Anterior cingulate cortex (tissue), 58 donors: Measurements from ENCODE around the gene ZNF503.
"Not testable (repeated sequence)": the region's sequence is repeated elsewhere in the genome, so short reads cannot be mapped to it uniquely, and the experiment has no call there.

ENCODE experiments used
- DNase-seq, 58 donors: peaks; one replicate each; lab custom pipeline; 2025; lab: John Stamatoyannopoulos, UW

Gene ZNF503

DNA sequence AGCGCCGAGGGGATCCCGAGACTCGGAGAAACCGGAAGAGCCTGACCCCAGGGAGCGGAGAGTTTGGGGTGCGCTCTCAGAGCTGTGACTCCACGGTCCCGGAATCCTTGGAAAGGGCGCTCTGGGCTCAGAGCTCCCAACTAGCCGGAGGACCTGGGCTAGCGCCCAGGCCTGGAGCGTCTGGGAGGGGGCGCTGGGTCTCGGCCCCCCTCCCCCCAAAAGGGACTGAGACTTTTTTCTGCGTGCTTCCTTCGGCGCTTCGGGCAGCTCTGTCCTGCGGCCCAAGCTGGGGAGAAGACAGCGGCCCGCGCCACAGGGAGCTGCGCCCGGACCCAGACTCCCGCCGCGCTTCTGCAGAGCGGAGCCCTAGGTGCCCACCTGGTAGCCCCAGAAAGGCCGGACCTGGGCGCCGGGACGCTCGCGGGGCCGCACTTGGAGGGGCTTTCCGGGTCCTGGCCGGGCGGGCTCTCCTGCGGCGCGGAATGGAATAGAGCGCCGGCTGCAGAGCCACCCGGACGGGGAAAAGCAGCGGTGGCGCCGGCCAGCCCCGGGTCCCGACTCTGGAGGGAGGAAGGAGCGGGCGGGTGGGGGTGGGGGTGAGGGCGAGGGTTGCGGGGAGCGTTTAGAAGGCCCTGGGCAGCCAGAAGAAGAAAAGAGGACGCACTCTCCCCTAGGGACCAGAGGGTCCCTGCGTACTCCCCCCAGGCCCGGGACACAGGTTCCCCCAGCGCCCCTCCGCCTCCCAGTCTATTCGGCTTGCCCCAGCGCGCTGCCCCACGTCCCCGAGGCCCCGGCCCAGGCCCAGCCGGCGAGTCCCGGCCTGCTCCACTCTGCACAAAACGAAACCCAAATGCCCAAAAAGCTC lies 4.7 kb downstream of the ZNF503 start:
- DNase-seq = no peak

DNA sequence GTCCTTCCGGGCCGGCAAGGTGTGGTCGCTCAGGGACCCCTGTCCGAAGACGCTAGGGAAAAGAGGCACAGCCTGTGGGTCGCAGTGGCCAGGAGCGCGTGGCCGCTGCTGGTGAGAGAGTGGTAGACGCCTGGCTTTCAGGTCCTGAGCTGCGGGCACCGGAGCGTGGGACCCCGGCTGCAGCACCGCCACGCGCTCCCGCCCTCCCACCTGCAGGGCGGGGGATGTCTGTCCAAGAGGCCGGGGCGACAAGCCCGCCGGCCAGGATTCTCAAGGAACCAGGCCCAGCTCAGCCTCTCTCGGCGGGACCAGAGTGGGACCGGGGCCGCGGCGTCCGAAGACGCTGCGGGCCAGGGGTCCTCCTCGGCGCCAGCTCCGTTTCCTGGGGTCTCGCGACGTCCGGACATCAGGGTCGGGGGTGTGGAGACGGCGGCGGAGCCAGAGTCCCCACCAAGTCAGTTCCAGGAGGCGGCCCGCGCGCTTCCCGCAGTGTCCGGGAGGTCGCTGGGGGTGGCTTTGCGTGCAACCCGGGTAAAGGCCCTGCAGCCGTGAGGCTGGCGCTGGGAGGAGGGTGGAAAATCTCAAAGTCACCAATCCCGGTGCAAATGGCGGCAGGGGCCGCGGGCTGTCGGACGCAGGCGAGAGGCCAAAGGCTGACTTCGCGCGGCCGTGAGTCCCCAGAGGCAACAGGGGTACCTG lies 5.5 kb downstream of the ZNF503 start:
- DNase-seq = no peak

DNA sequence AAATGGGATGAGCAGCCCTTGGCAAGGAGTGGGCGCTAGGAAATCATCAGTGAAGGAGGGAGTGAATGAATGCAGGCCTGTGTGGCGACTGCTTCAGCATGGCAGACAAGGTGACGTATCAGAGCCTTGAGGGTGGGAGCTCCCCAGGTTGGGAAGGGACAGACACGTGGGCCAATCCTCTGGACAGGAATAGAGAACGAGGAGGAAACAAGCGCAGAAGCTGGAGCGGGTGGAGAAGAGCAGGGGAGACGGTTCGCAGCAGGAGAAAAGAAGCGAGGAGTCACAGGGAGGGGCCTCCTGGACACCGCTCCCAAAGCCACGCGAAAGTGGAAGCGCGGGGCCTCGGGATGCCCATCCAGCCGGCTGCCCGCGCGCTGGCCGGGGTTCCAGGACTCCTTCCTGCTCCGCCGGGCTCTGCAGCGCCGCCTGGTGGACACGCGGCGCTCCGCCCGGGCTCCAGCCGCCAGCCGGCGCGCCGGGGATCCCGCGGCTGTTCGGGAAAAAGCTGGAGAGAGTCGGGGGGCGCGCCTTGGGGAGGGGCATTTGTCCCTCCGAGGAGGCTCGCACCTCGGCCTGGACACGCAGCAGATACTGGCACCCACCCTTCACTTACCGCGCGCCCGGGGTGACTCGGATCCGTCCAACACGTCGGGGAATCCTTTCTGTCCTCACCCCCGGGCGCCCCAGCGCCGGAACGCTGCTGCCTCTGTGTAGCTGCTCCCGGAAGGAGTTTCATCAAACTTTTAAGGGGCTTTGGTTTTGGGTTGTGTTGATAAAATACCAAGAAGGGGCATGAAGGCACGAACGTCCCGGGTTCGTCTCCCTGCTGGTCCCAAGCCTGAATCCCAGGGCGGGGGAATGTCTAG lies 6.3 kb downstream of the ZNF503 start:
- peak in 2 of 58 donors; percentile 3 to 8 for DNase-seq

DNA sequence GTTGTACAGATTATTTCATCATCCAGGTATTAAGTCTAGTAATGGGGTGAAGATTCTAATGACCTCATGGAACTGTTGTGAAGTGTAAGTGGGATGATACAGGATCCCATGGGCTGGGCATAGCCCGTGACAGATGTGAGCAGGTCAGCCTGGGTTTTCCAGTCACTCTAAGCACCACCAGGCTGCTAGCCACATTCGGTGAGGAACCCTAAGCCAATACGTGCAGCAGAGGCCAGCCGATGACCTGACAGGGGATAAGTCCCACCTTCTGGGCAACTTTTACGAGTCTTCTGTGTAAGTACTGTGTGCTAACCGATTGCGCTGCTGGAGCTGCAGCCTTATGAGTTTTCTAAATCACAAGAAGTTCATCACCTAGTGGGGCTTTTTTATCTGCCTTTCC lies 7.3 kb downstream of the ZNF503 start:
- no peak for DNase-seq

DNA sequence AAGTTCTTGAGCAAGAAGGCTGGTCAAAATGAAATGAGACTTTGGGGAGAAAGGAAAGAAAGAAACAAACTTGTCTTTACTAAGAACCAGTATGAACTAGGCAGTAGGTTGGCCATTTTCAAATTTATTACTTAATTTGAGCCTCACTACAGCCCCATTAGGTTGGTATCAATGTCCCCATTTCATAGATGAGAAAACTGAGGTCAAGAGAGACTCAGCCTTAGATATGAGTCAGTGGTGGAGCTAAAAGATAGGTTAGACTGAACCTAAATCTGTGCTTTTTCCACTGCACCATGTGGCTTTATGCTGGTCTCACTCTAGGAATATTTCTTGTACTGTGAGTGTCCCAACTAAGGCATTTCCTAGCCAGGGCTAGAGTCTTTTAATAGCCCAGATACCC lies 8.8 kb downstream of the ZNF503 start:
- no peak for DNase-seq

DNA sequence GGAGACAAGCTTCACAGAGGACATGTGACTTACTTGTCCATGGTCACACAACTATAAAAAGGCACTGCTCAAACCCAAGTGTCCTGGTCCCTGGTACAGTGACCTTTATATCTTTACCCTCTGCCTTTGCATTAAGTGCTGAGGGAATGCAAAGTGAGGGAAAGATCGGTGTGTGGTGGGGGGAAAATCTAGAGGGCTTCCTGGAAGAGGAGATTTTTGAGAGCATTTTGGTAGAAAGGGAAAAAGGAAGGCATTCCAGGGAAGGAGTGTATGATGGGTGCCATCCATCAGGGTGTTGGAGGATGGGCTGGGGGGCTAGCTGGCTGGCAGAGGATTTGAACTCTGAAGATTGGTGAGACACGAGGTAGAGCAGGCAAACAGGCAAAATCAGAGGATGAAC lies 9.3 kb downstream of the ZNF503 start:
- DNase-seq = no peak

DNA sequence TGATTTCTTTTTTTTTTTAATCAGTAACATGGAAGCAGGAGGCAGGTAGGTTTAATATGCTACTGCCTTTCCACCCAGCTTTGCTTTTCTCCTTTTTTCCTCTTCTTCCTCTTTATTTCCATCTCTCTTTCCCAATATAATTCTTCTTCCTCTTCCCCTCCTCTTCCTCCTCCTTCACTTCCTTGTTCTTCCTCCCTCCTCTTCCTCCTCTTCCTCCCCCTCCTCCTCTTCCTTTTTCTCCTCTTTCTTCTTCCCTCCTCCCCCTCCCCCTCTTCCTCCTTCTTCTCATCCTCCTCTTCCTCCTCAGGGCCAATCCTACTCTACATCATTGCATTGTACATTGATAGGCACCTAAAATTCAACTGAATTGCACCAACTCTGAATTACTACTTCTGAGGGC lies 11.4 kb downstream of the ZNF503 start:
- no peak for DNase-seq

DNA sequence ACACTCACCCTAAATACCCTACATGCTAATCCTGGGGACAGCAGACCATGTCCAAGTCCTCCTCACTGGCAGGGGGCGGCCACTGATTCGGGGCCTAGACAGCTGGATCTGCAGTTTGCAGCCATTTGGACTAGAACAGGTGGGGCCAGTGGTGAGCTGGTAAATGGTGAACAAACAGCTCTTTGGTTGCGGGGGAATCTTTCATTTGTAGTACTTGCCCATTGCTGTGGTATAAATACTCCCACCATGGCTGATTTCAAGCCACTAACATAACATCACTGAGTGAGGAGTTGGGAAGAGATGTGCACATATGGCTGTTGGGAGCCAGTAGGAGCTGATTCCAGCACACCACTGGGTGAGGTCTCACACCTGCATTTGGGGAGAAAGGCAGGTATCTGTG lies 13.5 kb downstream of the ZNF503 start:
- DNase-seq = no peak

DNA sequence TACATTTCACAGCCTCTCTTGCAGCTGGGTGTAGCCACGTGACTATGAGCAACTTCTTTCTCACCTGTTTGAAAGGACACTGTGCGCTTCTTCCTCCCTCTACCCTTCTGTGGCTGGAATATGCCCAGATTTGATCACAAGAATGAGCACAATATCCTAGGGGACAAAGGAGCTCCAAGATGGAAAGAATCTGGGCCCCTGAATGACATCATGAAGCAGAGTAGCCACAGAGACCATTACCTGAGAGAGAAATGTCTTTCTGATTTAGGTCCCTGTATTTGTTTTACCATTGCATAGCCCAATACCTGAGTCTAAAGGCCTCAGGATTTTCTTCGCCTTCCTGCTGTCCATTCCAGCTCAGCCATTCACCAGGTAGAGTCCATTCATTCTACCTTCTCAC lies 15.4 kb downstream of the ZNF503 start:
- DNase-seq = no peak

DNA sequence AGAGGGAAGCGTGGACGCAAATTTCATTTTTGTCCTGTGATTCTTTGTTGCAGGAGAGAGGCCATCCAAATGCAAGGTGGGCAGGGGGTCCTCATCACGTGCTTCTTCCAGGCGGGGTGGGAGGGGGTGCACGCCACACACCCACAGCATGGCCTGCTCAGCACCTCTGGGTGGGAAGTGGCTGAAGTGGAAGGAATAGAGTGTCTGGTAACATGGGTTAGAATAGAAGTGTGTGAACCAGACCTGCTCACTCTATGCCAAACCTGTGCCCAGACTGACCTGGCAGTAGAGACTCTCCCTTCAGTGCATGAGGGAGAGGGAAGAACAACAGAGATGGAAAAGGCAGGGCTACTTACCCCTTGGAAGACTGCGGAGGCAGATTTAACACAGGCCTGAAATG lies 21.7 kb downstream of the ZNF503 start:
- DNase-seq = no peak

DNA sequence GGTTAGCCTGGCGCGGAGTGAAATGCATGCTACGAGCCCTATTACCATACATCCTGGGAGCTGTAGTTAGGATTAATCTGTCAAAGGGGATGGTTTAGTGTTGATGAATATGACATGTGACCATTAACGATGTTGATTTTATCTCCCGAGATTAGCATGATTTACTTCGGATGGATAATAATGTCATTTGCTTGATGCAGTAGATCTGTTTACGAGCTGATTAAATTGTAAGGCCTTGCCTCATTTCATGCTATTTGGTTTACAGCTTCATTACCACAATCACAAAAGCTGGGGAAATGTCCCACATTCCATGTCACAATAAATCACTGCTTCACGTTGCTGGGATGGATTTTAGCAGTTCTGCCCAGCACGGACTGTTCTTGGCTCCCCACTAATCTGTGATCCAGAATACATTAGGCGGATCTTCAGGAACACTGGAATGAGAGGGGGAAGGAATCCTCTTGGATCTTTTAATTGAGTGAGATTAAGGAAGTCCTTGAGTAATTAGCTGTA lies 22.3 kb downstream of the ZNF503 start:
- DNase-seq = peak in 1 of 58 donors; percentile 27

DNA sequence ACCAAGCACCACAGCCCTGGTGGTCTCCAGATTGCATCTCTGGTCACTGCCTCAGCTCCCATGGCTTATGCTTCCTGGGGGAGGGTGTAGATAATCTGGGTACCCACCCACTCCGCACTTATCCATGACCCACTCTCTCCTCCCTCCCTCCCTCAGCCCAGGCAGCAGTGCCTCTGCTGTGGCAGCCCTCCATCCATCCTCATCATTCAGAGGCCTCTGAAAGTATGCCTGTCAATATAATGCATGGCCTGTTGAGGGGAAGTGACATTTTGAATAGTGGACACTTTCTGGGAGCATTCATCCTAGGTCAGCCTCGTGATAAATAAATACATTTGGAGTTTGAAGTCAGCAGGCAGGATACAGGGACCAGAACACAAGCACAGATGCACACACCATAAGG lies 23.2 kb downstream of the ZNF503 start:
- DNase-seq = no peak

DNA sequence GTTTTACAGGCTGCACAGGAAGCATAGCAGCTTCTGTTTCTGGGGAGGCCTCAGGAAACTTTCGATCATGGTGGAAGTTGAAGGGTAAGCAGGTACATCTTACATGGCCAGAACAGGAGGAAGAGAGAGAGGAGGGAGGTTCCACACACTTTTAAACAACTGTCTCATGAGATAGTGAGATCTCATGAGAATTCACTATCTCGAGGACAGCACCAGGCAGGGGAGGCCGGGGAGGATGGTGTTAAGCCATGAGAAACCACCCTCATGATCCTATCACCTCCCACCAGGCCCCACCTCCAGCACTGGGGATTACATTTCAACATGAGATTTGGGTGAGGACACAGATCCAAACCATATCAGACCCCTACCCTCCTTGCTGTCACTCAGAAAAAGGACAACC lies 23.7 kb downstream of the ZNF503 start:
- DNase-seq = no peak

DNA sequence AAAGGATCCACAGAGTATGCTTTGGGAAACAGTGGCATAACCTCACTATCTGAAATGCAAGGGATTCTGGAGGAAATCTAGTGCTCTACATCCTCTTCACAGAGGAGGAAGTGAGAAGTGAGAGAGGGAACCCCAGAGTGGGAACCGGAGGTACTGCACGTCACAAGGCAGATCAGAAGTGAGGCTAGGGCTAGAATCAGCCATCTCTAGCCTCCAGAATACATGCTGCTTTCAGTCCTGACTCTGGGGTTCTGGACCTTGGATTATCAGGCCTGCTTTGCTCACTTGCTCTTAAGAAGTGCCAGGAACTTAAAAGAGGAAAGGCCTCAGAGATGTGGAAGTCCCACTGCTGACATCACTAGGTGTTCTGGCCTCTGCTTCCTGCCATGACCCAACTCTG lies 25.7 kb downstream of the ZNF503 start:
- DNase-seq = peak in 12 of 58 donors; percentile 0 to 42 (median 8)

DNA sequence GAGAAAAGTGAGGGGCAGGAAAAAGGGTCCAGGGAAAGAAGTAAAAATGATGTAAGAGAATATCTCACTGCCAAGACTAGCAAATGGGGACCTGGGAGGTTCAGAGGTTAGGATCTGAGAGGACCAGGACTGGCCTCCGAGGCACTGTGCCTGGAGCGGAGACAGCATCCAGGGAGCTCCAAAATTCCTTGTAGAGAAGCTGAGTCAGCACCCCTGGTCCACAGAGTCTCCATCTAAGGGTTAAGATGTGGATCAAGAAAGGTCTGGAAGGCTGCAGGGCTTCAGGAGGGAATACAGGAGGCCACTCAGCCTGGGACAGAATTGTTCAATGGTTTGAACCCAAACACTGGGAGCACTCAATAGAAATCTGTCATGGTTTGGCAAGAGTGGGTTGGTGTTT lies 30.6 kb downstream of the ZNF503 start:
- DNase-seq = no peak

DNA sequence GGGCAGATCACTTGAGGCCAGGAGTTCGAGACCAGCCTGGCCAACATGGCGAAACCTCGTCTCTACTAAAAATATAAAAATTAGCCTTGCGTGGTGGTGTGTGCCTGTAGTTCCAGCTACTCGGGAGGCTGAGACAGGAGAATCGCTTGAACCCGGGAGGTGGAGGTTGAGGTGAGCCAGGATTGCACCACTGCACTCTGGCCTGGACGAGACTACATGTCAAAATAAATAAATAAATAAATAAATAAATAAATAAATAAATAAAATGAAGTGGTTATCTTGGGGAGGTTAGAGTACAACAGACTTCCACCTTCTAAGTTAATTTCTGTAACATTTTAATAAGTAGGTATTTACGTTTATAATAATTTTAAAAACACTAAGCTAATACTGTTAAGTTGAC lies 31.7 kb downstream of the ZNF503 start:
- DNase-seq = not testable (repeated sequence)

DNA sequence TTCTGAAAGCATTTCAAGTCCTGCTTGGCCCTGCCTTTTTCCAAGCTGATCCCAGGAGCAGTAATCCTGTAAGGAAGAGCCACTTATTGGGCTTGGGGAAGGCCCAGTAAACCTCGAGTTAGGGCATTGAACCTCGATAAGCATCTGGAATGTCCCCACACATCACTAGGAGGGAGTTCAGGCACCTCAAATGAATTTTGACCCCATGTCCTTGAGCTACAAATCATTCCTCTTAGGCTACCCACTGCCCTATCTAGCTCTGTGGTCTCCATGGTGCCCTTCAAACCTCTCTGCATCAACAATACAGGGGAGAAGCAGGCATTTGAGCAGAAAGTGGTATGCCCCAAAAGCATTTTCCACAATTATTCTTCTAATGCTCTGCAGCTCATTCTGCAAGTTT lies 33.7 kb downstream of the ZNF503 start:
- DNase-seq = no peak

DNA sequence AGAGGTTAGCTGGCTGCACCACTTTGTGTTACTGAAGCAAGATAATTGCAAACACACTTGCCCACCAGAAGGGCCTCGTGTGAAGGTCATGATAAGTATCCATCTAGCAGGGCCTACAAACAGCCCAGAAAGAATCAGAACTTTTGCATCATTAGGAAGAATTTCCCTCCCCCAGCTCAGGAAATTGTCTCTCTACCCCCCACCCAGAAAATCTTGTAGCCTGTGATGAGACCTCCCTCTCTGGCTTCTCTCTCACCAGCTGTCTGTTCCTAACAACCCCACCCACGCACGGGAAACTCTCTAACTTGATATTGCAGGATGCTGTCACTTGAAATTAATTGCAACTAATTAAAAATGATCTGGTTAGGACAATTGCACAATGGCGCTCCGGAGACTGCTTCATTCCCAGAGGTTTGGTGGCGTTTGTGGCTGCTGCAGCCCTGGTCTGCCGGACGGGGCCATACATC lies 34.5 kb downstream of the ZNF503 start:
- DNase-seq = no peak

DNA sequence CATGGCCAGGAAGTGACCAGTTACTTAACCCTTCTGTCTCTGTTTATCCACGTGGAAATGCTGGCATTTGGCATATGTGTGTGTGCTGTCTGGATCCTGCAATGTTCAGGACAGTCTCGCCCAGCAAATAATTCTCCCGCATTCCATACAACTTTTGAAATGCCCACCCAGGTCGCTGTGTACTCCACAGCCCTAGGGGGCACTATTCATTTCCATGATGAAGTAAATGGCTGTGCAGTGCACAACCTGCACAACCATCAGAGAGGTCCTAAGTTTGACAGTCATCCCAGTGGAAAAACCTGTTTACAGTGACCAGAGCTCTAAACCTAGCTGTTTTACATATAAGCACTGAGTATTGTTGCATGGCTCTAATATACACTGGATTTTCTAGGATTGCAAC lies 38.1 kb downstream of the ZNF503 start:
- DNase-seq = no peak

DNA sequence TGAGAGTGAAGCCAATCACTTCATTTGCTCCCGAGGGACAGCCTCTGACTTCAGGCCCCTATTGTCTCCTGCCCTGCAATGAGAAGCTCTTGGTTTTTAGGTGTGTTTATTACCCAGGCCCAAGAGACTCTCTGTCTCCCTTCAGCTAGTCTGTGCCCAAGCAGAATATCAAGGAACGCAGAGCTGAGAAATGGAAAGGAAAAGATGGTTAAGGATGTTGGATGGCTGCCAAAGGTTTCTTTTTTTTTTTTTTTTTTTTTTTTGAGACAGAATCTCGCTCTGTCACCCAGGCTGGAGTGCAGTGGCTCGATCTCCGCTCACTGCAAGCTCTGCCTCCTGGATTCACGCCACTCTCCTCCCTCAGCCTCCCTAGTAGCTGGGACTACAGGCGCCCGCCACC lies 41.7 kb downstream of the ZNF503 start:
- DNase-seq = not testable (repeated sequence)
